GM18526 (cell line): ENCODE results near the gene PHAX.

Source experiments
- POLR2A ChIP-seq: IDR thresholded peaks from 3 replicates; pipeline ENCODE4 v1.6.1; 2011; ENCODE audit not compliant: insufficient read length; ENCODE audit errors: extremely low read depth

Gene PHAX

DNA sequence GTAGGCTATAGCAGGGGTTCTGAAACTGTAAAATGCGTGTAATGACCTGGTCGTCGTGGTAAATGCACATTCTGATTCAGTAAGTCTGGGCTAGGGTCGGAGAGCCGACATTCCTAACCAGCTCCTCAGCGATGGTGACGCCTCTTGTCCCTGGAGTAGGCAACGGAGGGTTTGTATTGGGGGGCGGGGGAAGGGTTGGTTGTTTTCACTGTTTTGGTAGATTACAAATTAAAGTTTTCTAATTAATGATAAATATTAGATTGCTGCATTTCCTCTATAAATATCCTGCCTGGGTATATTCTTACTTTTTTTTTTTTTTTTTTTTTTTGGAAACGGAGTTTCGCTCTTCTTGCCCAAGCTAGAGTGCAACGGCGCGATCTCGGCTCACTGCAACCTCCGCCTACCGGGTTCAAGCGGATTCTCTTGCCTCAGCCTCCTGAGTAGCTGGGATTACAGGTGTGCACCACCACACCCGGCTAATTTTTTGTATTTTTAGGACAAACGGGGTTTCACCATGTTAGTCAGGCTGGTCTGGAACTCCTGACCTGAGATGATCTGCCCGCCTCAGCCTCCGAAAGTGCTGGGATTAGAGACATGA is 5.2 kb upstream of the PHAX start:
- no peak for TF ChIP-seq POLR2A

DNA sequence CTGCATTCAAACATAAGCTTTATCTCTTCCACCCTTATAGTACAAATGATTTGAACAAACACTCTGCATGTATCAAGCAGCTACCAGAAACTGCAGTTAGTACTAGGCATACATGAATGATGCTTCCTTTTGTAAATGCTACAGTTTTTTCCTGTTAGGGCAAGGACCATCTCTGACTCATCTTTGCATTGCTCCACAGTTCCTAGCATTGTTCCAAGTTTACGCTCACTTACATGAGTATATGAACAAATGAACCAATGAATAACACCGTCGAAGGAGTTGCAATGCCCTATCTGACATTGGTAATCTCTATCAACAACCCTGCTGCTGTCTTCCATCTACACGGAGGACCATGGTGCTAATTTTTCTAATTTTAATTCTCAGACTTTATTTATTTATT is 3.6 kb upstream of the PHAX start:
- TF ChIP-seq POLR2A: no peak

DNA sequence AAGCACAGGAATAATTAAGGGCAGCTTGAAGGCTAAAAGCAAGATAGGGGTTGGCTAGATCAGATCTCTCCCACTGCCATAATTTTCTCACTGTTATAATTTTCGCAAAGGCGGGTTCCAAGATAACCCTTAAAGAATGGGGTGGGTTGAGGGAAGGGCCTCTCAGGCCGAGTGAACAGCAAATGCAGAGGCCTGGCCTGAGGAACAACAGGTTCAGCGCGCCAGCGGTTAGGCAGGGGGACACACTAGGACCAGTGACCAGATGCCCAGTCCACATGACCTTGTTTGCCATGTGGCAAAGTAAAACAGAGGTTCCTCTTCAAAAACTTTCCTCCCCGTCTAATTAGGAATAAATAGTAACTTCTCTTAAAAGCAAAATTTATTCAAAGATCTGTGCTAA is 1.2 kb upstream of the PHAX start:
- no peak for TF ChIP-seq POLR2A

DNA sequence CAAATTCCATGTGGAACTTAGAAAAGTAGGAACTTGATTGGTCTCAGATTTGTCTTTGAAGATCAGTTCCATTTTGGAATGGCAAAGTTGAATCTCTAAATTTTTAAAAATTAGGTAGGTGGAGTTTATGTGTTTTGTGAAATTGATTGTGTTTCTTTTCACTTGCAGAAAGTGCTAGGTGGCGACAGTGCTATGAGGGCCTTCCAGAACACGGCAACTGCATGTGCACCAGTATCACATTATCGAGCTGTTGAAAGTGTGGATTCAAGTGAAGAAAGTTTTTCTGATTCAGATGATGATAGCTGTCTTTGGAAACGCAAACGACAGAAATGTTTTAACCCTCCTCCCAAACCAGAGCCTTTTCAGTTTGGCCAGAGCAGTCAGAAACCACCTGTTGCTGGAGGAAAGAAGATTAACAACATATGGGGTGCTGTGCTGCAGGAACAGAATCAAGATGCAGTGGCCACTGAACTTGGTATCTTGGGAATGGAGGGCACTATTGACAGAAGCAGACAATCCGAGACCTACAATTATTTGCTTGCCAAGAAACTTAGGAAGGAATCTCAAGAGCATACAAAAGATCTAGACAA is 2.8 kb downstream of the PHAX start:
- TF ChIP-seq POLR2A: no peak

DNA sequence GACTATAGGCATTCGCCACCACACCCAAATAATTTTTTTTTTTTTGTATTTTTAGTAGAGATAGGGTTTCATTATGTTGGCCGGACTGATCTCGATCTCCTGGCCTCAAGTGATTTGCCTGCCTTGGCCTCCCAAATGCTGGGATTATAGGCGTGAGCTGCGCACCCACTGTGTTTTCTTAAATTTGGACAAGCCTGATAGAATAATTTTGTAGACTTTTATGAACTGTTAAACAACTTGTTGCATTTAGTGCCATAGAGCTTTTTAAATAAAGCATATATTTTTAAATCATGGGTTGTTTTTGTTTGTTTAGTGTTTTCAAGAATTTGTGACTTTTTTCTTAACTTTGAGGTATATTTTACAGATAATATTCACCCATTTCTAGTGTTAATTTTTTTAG is 4.8 kb downstream of the PHAX start:
- TF ChIP-seq POLR2A: no peak

DNA sequence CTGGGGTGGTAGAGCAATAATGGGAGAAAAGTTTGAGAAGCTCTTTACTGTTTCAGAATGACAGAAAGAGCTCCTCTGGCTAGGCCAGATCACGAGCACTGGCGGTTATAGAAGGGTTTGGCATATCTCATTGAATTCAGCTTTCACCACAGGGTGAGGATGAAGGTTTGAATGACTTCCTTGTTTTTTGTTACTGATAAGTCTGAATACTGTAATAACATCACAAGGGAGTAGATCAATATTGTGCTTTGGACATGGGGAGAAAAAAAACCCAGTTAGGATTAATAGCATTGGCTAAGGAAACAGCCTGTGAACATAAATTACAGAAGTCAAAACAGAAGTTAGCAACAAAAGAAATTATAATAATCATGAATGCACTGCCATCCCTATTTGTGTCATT is 9.4 kb downstream of the PHAX start:
- no peak for TF ChIP-seq POLR2A

DNA sequence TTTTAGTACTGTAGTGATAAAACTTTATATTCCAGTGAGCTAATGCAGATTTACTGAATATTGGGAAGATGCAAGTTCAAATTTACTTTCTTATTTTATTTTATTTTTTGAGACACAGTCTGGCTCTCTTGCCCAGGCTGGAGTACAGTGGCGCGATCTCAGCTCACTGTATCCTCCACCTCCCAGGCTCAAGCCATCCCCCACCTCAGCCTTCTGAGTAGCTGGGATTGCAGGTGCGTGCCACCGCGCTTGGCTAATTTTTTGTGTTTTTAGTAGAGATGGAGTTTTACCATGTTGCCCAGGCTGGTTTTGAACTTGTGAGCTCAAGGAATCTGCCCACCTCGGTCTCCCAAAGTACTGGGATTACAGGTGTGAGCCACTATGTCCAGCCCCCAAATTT is 9.9 kb downstream of the PHAX start:
- TF ChIP-seq POLR2A: no peak

DNA sequence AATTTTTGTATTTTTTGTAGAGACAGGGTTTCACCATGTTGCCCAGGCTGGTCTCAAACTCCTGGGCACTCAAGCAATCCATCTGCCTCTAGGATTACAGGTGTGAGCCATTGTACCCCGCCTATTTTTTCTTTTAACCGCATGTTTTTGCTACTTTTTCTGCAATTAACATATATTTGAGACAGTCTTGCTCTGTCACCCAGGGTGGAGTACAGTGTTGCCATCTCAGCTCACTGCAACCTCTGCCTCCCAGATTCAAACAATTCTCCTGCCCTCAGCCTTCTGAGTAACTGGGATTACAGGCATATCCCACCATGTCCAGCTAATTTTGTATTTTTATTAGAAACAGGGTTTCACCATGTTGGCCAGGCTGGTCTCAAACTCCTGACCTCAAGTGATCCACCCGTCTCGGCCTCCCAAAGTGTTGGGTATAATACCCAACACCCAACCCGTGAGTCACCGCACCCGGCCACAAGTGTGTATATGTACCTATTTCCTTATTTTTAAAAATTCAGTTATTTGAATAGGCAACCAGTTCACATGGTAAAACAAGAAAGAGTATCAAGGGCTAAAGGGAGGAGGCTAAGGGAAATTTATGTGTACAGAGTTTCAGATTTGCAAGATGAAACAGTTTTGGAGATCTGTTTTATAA is 13.3 kb downstream of the PHAX start:
- no peak for TF ChIP-seq POLR2A

DNA sequence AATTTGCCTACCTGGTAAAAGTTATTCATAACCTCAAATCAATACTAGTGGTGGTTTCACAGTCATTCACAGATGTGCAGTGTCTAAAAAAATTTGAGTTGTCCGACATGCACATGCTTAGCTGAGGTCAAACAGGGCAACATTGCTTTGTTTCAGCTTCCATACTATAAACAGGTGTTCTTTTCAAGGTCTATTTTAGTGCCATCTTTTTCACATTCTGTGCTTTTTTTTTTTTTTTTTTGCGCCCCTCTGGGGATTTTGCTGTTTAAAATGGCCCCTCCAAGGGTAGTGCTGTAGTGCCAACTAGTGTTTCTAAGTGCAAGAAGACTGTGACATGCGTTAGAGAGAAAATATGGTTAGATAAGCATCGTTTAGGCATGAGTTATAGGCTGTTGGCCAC is 14.5 kb downstream of the PHAX start:
- no peak for TF ChIP-seq POLR2A

DNA sequence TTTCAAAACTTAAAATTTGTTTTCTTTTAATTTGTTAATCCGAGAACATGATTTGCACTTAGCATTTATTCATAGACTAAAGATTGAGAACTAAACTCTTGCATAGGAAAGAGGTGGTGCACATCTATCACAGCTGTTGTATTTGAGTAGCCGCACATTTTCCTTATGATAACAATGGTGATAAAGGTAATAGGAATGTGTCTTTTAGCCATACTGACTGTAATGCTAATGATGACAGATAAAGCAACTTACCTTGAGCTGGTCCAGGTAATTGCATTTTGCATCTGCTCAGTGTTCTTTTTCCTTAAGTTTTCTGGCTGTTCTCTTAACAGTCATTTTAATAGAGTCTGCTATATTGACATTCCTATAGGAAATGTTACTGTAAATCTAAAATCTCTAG is 19.0 kb downstream of the PHAX start:
- TF ChIP-seq POLR2A: no peak

DNA sequence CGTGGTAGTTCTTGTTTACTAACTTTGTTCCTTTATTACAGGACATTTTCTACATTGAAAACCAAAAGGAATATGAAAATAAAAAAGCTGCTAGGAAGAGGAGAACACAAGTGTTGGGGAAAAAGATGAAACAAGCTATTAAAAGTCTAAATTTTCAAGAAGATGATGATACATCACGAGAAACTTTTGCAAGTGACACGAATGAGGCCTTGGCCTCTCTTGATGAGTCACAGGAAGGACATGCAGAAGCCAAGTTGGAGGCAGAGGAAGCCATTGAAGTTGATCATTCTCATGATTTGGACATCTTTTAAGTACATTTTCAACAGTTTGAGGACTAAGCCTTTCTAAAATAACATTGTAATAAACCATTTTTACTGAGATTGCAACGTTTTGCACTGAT is 23.8 kb downstream of the PHAX start:
- TF ChIP-seq POLR2A: no peak

DNA sequence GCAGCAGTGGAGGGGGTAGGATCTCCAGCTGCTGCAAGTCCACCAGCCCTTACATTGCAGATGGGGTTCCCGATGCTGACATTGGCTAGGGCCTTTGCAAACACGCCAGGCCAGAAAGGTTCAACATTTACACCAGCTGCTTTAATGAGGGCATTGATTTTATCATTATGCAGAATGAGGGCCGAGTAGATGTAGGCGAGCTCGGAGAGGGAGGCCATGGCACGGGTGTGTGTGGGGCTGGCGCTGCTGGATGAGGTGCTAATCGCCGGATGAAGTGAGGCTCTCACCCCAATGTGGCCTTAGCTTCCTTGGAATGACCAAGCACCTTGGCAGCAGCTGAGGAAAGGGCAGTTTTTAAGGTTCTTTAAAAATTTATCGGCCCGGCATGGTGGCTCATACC is 27.4 kb downstream of the PHAX start:
- TF ChIP-seq POLR2A: no peak

DNA sequence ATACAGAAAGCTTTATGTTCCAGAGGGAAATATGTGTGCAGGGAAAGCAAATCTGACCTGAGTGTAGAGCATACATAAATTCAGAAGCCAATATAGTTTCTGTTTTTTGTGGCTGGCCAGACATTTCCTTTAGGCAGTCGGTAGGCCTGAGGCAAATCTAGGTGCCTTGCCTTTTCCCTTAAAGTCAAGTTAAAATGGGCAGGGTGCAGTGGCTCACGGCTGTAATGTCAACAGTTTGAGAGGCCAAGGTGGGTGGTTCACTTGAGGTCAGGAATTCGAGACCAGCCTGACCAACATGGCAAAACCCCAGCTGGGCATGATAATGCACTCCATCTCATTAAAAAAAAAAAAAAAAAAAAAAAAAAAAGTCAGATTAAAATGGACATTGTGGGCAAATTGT is 31.2 kb downstream of the PHAX start:
- no peak for TF ChIP-seq POLR2A

DNA sequence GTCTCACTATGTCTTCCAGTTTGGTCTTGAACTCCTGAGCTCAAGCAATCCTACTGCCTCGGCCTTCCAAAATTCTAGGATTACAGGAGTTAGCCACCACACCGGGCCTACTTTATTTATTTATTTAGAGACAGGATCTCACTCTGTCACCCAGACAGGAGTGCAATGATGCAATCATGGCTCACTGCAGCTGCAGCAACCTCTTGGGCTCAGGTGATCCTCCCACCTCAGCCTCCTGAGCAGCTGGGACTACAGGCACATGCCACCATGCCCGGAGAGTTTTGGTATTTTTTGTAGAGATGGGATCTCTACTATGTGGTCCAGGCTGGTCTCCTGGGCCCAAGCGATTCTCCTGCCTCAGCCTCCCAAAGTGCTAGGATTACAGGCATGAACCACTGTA is 32.8 kb downstream of the PHAX start:
- no peak for TF ChIP-seq POLR2A

DNA sequence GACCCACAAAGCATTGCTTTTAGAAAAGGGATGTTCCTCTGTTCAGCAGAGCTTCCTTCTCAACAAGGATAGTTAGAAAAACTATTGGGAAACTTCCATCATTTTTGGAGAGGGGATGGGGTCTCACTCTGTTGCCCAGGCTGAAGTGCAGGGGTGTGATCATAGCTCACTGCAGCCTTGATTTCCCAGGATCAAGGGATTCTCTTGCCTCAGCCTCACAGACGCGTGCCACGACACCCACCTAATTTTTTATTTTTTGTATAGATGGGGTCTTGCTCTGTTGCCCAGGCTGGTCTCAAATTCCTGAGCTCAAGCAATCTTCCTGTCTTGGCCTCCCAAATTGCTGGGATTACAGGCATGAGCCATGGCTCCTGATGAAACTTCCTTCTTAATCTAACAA is 34.8 kb downstream of the PHAX start:
- no peak for TF ChIP-seq POLR2A

DNA sequence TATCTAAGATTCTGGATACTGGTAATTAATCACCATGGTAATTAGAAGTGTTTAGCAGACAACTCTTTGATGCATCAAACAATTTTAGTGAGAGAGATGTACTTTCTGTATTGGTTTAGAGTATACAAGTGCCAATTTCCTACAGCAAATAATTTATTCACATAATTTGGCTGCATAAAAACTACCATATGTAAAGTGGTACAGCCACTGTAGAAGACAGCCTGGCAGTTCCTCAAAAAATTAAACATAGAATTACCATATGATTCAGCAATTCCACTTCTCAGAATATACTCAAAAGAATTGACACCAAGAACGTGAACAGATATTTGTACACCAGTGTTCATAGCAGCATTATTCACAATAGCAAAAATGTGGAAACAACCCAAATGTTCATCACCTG is 36.2 kb downstream of the PHAX start:
- no peak for TF ChIP-seq POLR2A

DNA sequence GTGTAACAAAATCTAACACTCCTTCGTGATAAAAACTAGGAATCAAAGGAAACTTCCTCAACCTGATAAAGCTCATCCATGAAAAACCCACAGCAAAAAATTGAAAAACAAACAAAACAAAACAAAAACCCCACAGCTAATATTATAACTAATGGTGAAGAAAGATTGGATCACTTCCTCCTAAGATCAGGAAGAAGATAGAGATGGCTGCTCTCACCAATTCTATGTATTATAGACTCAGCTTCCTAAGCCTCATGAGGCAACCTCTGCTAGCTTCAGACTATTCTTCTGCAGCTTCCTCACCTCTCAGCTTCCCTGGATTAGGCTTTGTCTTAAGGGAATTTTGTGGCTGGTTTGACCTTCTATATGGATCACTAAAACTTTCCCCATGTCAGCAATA is 40.1 kb downstream of the PHAX start:
- TF ChIP-seq POLR2A: no peak

DNA sequence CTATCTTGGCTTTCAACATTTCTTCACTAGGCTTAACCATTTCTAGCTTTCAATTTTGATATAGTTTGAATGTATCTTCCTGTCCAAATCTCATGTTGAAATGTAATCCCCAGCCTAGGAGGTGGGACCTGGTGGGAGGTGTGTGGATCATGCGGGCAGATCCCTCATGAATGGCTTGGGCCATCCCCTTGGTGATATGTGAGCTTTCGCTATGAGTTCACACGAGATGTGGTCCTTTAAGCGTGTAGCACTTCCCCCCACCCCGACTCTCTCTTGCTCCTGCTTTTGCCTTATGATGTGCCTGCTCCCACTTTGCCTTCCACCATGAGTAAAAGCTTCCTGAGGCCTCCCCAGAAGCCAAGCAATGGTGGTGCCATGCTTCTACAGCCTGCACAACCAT is 40.6 kb downstream of the PHAX start:
- no peak for TF ChIP-seq POLR2A

DNA sequence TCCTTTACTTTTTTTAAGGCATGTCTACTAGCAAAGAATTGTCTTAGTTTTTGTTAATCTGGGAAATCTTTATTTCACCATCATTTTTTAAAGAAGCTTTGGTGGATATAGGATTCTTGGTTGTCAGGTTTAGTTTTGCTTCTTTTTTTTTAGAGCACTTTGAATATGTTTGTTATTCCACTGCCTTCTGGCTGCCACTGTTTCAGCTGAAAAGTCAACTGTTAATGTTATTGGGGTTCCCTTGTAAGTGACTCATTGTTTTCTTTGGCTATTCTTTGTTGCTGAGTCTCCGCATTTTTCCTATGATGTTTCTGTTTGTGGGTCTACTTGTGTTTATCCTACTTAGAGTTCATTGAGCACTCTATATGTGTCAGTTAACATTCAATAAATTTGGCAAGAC is 44.4 kb downstream of the PHAX start:
- no peak for TF ChIP-seq POLR2A
